Skeletal muscle tissue (tissue), 4 donors: ENCODE measurements around the gene SCARB2. TPM values are rescaled to one million over a fixed set of nuclear protein-coding genes. Genes with fewer than 3 reads are reported as not detected.

Experiments
- H3K27ac ChIP-seq: one replicate; pipeline ENCODE4 v1.7.0; 2013; ENCODE audit warnings: mild to moderate bottlenecking, low read depth, low read length, inconsistent platforms
- H3K27me3 ChIP-seq, 3 donors: one replicate each; pipeline ENCODE4 v1.7.0; 2013; ENCODE audit warnings: low read length in 3 of 3; ENCODE audit not compliant: control insufficient read depth in 3 of 3, insufficient read depth in 3 of 3
- H3K36me3 ChIP-seq, 3 donors: one replicate each; pipeline ENCODE4 v1.7.0; 2013; ENCODE audit warnings: low read length in 3 of 3; ENCODE audit not compliant: control insufficient read depth in 3 of 3, insufficient read depth in 3 of 3
- H3K4me1 ChIP-seq, 3 donors: one replicate each; pipeline ENCODE4 v1.7.0; 2013; ENCODE audit warnings: low read length in 3 of 3, mild to moderate bottlenecking in 3 of 3; ENCODE audit not compliant: control insufficient read depth in 3 of 3, insufficient read depth in 3 of 3
- H3K4me3 ChIP-seq, 3 donors: one replicate each; pipeline ENCODE4 v1.7.0; 2013; ENCODE audit warnings: low read length in 3 of 3
- H3K9ac ChIP-seq, 3 donors: one replicate each; pipeline ENCODE4 v1.7.0; 2013; ENCODE audit warnings: low read length in 3 of 3, mild to moderate bottlenecking in 3 of 3, moderate library complexity in 2 of 3, low read depth in 1 of 3
- H3K9me3 ChIP-seq, 3 donors: one replicate each; pipeline ENCODE4 v1.7.0; 2013; ENCODE audit warnings: low read length in 3 of 3; ENCODE audit not compliant: control insufficient read depth in 3 of 3
- total RNA-seq: library from RNA; depleted of rRNA; stranded (reverse); fragments of >200 nt; gene quantifications from one replicate; pipeline ENCODE4 v1.2.3, GENCODE V29; 2014
- donor health status: Osteomylitis.

The SCARB2 gene
- total RNA-seq, 1 donor from 2014 or later: 125 TPM

DNA sequence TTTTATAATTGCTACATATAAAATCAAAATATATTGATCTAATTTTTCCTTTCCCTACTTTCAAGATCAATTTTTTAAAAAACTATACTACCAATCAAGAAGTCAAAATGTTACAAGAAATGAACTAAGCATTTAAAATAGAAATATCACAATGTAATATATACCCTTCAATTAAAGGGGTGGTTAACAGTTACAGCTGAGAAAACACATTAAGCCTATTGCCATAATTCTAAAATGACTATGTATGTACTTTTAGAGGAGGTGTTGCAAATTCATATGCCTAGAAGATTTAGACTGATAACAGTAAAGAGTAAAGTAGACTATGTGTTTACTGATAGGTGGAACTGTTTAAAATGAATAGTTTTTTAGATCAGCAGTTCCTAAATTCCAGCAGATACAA, 69.1 kb downstream of the SCARB2 start:
- Histone ChIP-seq H3K4me3 (no peak overlapping the region), H3K9ac (no peak overlapping the region), H3K9me3 (no peaks in the 10 kb centered on the region), H3K27me3 (no peaks in the 10 kb centered on the region), H3K4me1 (peaks cover 18 to 23% (median 19%) of the 10 kb centered on the region in 3 donors), H3K36me3 (peaks cover 0 to 26% (median 24%) of the 10 kb centered on the region in 3 donors), H3K27ac (no peak overlapping the region)

DNA sequence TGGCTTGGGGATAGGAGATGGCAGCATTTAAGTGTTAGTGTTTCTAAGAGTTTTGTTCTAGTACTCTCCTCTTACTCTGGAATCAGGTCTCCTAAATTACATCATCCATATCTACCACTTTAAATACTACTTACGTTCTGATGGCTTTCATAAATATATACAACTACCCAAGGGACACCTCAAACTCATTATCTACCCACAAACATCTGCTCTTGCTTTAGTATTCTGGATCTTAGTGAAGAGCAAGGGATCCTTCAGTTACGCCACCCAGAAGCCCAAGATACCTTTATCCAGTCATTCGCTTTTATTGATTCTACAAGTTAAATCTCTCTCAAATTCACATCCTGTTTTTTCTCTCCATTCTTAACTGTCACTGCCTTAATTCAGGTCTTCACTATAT, 72.4 kb downstream of the SCARB2 start:
- Histone ChIP-seq H3K36me3 (peaks cover 0 to 46% (median 35%) of the 10 kb centered on the region in 3 donors), H3K4me1 (peaks cover 0 to 6% (median 3%) of the 10 kb centered on the region in 3 donors), H3K9ac (no peak overlapping the region), H3K27me3 (no peaks in the 10 kb centered on the region), H3K27ac (no peak overlapping the region), H3K9me3 (no peaks in the 10 kb centered on the region), H3K4me3 (no peak overlapping the region)

DNA sequence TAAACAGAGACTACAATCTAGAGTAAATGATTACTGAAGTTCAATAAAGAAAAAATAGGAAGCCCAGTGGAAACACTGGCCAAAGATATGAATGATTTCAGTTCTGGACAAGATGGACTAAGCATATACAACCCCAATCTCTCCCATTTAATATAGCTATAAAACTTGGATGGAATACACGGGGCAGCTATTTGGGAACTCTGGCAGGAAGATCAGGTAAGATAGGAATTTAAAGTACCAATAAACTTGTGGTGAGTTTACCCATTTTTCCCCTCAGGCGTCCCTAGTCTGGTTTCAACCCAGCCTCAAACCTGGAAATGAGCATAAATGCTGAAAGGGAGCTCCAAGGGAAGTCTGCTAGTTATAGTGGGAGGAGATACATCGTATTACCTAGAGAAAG, 85.9 kb downstream of the SCARB2 start:
- Histone ChIP-seq H3K9me3 (no peaks in the 10 kb centered on the region), H3K36me3 (peaks cover 0 to 22% (median 16%) of the 10 kb centered on the region in 3 donors), H3K27me3 (no peaks in the 10 kb centered on the region), H3K27ac (no peak overlapping the region), H3K4me3 (no peak overlapping the region), H3K9ac (no peak overlapping the region), H3K4me1 (no peaks in the 10 kb centered on the region)

DNA sequence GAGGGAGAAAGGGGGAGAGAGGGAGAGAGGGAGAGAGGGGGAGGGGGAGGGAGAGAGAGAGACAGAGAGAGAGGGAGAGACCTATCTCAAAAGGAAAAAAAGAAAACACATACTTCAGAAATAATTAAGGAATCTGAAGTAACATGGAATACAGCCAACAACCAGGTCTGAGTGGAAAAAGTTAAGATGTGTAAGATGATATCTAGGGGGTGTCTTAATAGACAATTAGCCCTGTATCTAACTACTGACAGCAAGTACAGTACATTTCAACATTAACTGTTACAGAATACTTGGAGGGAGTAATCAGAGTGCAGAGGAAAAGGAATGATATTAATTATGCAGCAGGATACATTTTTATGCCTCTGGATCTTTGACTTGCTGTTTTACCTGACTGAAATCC, 87.8 kb downstream of the SCARB2 start:
- Histone ChIP-seq H3K9ac (no peak overlapping the region), H3K36me3 (peaks cover 0 to 36% (median 26%) of the 10 kb centered on the region in 3 donors)

DNA sequence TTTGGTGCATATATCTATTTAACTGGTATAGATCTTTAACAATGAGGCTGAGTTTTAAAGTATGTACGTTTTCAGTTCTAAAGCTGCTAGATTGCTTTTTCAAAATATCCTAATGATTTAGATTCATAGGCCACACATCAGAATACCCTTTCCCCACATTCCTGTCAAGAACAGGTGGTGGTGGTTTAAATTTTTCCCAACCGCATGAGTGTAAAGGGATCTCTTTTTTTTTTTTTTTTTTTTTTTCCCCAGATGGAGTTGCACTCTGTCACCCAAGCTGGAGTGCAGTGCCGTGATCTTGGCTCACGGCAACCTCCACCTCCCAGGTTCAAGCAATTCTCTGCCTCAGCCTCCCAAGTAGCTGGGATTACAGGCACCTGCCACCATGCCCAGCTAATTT, 93.4 kb downstream of the SCARB2 start:
- H3K27me3 ChIP-seq: no peaks in the 10 kb centered on the region
- H3K4me3 ChIP-seq: no peak overlapping the region
- no peaks in the 10 kb centered on the region for H3K4me1 ChIP-seq
- no peaks in the 10 kb centered on the region for H3K9me3 ChIP-seq
- peaks cover 17 to 50% (median 44%) of the 10 kb centered on the region in 3 donors for H3K36me3 ChIP-seq
- no peak overlapping the region for H3K27ac ChIP-seq
- H3K9ac ChIP-seq: no peak overlapping the region

More for the DNA sequence above, 87.8 kb downstream of the SCARB2 start:
- no peaks in the 10 kb centered on the region for H3K4me1 ChIP-seq
- H3K4me3 ChIP-seq: no peak overlapping the region
- H3K27ac ChIP-seq: no peak overlapping the region
- H3K9me3 ChIP-seq: no peaks in the 10 kb centered on the region
- no peaks in the 10 kb centered on the region for H3K27me3 ChIP-seq

DNA sequence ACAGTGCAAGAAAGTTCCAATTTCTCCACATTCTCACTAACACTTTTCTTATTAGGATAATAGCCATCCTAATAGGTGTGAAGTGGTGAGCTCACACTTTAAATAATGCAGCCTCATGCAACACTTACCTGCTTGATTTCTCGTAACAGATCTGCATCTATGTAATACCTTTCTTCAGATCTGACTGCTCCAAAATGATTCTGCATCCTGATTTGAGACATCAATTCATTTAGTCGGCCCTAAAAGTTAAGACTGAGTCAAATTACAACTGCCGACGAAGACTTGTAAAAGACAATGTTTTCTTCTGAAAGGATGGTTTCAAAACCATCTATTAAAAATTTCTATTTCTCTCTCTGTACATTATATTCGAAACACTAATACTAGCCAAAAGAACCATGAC, 96.1 kb downstream of the SCARB2 start:
- H3K4me3 ChIP-seq: no peak overlapping the region
- H3K27ac ChIP-seq: no peak overlapping the region
- H3K27me3 ChIP-seq: no peaks in the 10 kb centered on the region
- no peak overlapping the region for H3K9ac ChIP-seq
- no peaks in the 10 kb centered on the region for H3K9me3 ChIP-seq
- peaks cover 29 to 60% (median 52%) of the 10 kb centered on the region in 3 donors for H3K36me3 ChIP-seq
- H3K4me1 ChIP-seq: no peaks in the 10 kb centered on the region

DNA sequence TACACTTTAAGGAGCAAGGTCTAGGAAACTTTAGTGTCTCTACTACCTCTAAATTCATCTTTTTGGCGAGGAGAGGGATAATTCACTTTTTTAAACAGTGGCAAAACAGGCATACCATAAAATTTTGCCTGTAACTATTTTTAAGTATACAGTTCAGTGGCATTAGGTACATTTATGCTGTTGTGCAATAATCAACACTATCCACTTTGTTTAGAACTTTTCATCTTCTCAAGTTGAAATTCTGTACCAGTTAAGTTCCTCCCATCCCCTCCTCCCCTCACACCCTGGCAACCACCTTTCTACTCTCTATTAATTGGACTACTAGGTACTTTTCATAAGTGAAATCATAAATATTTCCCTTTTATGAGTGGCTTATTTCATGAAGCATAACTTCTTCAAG, 96.8 kb downstream of the SCARB2 start:
- Histone ChIP-seq H3K36me3 (peaks cover 29 to 59% (median 46%) of the 10 kb centered on the region in 3 donors), H3K9ac (no peak overlapping the region), H3K4me1 (no peaks in the 10 kb centered on the region), H3K9me3 (no peaks in the 10 kb centered on the region), H3K4me3 (no peak overlapping the region), H3K27me3 (no peaks in the 10 kb centered on the region), H3K27ac (no peak overlapping the region)

Other genes with a start within 250 kb of the SCARB2 start
- gene SDAD1, start 222.9 kb downstream of the SCARB2 start, total RNA-seq: 15.7 TPM
- gene CXCL9, start 206.3 kb downstream of the SCARB2 start, total RNA-seq: 0.52 TPM
- gene CXCL10, start 190.3 kb downstream of the SCARB2 start, total RNA-seq: 4.7 TPM
- gene CXCL11, start 177.8 kb downstream of the SCARB2 start, total RNA-seq: 0.52 TPM
- 19.3 TPM for gene ART3, start 139.1 kb downstream of the SCARB2 start, total RNA-seq
- 78.8 TPM for gene NUP54, start 65.4 kb downstream of the SCARB2 start, total RNA-seq
- gene FAM47E, start 37.9 kb upstream of the SCARB2 start, total RNA-seq: 0.52 TPM
- gene STBD1, start 92.9 kb upstream of the SCARB2 start, total RNA-seq: 27.1 TPM
- 1.0 TPM for gene CCDC158, start 207.3 kb upstream of the SCARB2 start, total RNA-seq
- 21.4 TPM for gene SHROOM3, start 221.4 kb upstream of the SCARB2 start, total RNA-seq